GM18508 (cell line): Measurements from ENCODE around the gene NR4A1.

ENCODE experiments used
- ATAC-seq: cut with Tn5 transposase; IDR thresholded peaks from one replicate; pipeline ENCODE4 v1.9.1; 2021; ENCODE audit warnings: moderate number of reproducible peaks; ENCODE audit not compliant: insufficient read depth, unreplicated experiment

Gene NR4A1

DNA sequence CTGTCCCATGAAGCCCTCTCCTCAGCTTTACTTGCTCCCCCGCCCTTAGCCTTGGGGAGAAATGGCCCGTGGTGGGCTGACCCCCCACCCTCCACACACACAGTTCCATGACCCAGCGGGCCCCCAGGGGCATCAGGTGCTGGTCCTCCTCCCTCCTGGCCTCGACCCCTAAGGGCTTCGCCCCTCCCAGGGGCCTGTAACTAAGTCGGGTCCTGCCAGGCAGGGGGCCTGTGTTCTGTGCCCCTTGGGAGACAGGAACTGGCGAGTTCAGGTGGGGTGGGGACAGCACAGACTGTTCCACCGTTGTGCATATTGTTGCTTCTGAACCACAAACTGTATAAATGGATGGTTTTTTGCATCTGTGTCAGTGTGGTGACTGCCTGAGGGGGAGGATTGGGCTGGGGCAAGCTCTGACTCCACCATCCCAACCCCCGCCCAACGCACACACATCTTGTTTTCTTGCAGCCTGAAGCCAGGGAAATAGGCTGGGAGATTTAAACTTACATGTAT, 35.7 kb upstream of the NR4A1 start:
- no peak for ATAC-seq

GRCh38 chr12:52018433-52019112, 32.7 kb upstream of the NR4A1 start:
- no peak for ATAC-seq

DNA sequence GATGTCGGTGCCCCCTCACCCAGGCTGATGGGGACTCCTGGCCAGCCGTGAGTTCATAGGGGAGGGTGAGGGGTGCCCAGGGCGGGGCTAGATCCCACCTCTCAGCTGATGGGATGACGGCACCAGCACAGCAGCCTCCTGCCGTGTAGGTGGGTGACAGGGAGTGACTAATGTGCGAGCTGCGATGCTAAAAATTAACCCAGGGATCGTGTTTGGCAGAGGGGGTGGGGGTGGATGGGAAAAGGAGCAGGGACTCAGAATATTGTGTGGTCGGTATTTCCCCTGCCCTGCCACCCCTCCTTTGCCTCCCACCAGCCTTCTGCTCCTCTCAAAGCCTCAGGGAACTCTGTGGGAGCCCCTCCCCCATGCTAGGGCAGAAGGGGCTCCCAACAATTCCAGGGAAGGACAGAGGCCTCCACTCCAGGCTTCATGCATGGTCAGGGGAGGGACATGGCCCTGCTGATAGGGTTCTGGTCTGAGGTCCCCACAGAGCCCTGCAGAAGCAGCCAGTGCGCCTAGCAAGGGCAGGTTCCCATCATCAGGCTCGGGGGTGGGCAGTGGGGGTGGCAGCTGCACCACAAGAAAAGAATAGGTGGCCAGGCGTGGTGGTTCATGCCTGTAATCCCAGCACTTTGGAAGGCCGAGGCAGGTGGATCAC, 32.0 kb upstream of the NR4A1 start:
- ATAC-seq, result no peak

DNA sequence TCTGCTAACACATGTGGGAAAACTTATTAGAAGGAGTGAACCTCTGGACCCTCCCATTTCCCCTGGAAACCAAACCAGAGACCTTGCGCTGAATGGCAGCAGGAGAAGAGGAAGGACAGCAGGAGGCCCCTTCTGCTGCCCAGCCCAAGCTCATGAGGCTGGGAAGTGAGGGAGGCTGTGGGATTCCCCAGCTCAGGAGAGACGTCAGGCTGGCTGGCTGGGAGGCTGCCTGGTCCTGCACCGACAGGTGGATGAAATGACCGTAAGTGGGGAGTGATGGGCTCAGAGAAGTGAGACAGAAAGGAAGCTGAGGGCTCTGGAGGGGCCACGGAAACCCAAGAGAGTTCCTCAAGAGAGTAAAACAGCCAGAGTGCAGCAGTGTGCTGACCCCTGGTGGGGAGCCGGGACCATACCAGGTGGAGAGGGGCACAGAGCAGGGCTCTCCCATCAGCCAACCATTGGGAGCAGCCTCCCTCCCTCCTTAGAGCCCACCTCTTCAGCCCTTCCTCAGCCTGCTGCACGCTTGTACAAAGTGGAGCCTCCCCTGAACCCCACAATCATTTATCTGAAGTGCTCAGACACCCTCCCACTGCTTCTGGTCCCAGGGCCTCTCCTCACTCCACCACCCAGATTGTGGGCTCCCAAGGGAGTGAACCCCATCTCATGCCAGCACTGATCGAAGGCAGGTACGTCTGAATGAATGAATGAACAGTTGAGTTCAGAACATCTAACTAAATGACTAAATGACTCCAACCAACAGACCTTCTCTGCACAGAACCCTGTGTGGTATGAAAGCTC, 30.5 kb upstream of the NR4A1 start:
- ATAC-seq, result no peak

GRCh38 chr12:52022841-52023181, 28.4 kb upstream of the NR4A1 start:
- ATAC-seq, result no peak

DNA sequence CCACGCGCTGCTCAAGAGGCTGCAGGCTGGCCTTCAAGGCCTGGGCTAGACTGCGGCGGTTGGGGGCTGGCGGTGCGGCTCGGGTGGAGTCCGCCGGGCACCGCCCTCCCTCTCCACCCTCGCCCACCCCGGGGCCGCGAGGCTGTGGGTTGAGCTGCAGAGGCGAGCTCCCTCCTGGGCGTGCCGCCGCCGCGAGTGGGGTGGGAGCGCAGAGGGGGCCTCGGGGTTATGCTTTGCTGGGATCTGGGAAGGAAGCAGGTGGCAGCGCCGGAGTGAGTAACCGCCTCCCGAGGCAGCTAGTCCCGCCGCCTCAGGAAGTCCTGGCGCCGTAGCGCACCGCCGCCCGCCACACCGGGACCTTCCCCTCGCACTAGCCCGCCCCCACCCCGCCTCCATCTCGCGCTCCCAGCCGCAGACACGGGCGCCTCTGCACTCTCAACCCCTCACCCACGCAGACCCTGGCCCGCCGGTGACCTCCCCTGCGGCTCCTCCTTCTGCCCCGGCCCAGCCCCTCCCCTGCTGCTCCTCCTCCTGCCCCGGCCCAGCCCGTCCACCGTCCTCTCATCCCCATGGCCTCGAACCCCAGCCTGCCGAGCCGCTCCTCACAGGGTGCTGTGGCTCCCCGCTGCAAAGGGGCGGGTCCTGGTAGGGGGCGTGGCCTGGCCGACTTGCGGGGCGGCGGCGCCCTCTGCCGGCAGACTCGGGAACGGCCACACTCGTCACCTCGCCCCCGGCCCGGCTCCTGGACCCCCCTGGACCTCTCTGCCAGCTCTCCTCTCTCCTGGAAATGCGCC, 27.9 kb upstream of the NR4A1 start:
- ATAC-seq, result no peak

DNA sequence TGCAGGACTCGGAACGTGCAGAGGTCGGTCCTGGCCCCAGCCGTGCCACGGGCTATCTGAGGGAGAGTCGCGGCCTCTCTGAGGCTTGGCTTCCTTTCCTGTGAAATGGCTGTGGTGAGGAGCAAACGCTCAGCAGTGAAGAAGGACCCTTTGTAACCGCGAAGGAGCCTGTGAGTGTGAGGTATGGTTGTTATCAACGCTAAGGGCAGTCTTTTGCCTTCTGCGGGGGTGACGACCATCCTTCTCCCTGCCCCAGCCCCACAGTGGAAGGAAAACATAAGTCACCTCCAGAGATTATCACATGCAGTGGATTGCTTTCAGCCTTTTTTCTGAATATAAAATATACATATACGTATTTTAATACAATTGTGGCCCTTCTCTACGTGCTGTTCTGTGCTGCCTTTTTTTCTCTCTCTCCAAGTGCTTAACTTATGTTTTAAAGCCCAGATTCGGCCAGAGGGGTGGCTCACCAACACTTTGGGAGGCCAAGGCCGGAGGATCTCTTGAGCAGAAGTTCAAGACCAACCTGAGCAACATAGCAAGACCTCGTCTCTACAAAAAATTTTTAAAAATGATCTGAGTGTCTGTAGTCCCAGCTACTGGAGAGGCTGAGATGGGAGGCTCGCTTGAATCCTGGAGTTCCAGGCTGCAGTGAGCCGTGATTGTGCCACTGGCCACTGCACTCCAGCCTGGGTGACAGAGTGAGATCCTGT, 27.1 kb upstream of the NR4A1 start:
- no peak for ATAC-seq

DNA sequence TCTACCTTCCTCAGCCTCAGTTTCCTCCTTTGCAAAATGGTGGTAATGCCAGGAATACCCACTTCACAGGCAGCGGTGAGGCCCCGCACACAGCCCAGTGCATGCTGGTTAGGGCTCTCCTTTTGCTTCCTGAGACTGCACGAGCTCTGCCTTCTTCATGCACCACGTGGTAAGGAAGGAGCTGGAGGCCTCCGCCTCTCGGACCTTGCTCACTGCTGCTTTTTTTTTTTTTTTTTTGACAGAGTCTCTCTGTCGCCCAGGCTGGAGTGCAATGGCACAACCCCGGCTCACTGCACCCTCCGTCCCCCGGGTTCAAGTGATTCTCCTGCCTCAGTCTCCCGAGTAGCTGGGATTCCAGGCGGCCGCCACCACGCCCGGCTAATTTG, 26.4 kb upstream of the NR4A1 start:
- no peak for ATAC-seq

DNA sequence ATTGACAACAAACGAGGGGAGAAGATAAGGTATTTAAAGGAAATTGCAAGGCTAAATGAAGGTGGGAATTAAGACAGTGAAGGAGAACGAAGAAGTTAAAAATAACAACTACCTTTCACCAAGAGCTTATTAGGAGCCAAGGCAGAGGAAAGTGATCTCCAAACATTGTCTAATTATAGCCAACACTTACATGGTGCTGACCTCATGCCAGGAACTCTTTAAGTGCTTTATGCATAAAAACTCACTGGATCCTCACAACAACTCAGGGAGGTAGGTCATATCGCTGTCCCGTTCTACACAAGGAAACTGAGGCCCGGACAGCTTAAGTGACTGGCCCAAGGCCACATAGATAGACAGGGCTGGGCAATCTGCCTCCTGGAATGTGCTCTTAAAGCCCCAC, 25.0 kb upstream of the NR4A1 start:
- ATAC-seq, result no peak

DNA sequence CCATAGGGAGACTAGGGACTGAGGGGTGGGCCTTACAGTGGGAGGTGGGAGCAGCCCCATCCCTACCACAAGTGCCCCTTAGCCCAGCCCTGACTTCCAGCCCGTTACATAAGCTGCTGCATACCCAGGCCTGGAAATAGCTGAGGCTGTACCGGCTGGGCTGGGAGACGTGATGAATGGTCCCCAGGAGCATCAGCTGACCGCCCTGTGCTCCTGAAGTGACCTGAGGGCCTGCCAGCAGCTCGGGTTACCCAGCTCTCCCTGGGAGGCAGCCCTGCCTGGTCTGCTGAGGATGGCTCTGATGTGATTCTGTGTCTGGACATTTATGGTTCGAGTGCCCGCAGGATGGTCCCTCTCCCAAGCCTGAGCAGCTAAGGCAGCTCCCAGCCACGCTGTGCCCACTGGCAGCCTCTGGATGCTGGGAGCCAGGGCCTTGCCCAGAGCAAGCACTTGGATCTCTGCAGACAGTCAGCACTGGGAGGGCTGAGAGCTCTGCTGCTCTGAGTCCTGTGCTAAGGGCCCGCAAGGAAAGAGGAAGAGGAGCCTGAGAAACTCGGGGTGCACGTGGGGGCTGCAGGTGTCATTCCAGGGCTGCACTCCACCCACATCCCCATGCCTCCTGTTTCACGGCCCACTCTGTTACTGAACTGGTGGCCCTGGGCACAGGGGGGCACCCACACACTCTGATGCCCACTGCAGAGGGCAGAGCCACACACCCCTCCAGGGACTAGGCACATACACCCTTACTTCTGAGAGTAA, 24.0 kb upstream of the NR4A1 start:
- ATAC-seq, result no peak

DNA sequence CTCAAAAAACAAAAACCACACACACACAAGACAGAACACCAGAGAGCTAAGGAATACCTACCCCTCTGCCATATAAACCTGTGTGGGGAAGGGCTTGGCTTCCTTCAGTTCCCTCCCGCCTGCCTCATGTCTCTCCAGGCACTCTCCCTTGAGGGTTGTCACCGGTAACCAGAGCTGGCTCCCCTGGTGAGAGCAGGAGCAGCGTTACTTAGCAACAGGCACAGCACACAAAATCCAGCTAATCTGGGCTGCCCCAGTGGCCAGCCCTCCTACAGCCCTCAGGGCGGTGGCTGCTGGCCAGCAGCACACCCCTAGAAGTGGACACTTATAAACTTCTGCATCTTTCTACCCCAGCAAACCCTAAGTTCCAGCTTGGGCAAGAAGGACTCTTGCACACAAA, 21.6 kb upstream of the NR4A1 start:
- no peak for ATAC-seq

DNA sequence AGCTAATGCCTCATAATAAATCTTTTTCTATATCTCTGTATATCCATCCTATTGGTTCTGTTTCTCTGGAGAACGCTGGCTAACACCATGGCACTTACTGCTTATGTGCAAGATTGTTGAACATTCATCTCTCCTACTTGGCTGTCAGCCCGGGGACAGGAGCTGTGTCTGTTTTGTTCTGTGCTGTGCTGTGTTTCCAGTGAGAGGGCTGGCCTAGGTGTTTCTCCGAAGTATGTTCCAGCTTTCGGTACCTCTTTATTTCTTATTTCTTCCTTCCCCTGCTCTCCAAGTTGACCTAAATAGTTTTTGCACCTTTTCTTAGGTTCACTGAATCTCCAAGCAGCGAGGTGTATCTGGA, 18.8 kb upstream of the NR4A1 start:
- ATAC-seq, result no peak

DNA sequence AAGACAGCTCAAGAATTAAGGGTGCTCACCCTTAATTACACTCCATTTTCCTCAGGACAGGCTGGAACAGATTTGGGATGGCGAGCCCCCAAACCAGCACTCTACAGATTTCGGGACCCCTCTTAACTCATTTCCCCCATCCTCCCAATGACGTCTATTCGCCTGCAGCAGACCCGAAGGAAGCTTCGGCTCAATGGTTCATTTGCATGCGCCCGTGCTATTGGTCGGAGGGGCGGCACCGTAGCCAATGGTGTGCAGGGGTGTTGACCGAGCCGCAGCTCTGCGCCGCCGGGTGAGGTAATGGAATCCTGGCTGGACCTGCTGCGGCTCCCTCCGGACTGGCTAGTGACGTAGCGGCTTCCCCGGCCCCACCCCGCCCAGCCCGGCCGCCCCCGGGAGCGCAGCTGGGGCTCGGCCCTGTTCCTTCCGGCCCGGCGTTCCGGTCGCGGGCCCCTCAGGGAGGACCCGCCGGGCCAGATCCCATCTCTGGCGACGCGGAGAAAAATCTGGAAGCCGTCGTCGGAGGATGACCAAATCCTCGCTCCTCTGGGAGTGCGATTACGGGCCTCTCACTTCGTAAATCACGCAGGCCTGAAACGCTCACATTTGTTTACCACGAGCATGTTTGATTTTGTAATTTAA, 18.3 kb upstream of the NR4A1 start:
- peak; percentile 77 for ATAC-seq

GRCh38 chr12:52033446-52034140, 17.6 kb upstream of the NR4A1 start:
- no peak for ATAC-seq

GRCh38 chr12:52035190-52035589, 16.1 kb upstream of the NR4A1 start:
- no peak for ATAC-seq

DNA sequence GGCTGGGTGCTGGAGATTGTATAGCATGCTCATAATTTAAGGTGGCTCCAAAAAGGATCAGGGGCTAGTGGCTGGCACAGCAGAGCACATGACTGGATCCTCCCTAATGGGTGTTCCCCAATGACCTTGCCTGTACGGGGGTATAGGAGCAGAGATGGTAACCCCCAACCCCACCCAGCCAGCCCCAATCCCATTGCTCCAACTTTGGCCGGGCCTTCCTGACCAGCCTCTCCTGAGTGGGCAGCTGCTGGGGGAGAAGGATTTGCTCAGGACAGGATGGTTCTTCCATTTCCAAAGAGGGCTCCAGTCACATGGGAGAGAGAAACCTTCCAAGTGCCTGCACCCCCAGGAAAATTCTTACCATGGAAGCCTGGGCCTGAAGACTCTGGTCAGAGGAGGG, 15.3 kb upstream of the NR4A1 start:
- no peak for ATAC-seq

GRCh38 chr12:52036587-52037171, 14.6 kb upstream of the NR4A1 start:
- ATAC-seq, result no peak

- no peak for ATAC-seq
Measured at GRCh38 chr12:52037248-52037861, 13.9 kb upstream of the NR4A1 start.
